ENCODE results near the gene HEPHL1. TPM values are rescaled to one million over a fixed set of nuclear protein-coding genes. Genes with fewer than 3 reads are reported as not detected.
"Not testable (repeated sequence)": the region's sequence is repeated elsewhere in the genome, so short reads cannot be mapped to it uniquely, and the experiment has no call there.

HEPHL1 gene, protein sequence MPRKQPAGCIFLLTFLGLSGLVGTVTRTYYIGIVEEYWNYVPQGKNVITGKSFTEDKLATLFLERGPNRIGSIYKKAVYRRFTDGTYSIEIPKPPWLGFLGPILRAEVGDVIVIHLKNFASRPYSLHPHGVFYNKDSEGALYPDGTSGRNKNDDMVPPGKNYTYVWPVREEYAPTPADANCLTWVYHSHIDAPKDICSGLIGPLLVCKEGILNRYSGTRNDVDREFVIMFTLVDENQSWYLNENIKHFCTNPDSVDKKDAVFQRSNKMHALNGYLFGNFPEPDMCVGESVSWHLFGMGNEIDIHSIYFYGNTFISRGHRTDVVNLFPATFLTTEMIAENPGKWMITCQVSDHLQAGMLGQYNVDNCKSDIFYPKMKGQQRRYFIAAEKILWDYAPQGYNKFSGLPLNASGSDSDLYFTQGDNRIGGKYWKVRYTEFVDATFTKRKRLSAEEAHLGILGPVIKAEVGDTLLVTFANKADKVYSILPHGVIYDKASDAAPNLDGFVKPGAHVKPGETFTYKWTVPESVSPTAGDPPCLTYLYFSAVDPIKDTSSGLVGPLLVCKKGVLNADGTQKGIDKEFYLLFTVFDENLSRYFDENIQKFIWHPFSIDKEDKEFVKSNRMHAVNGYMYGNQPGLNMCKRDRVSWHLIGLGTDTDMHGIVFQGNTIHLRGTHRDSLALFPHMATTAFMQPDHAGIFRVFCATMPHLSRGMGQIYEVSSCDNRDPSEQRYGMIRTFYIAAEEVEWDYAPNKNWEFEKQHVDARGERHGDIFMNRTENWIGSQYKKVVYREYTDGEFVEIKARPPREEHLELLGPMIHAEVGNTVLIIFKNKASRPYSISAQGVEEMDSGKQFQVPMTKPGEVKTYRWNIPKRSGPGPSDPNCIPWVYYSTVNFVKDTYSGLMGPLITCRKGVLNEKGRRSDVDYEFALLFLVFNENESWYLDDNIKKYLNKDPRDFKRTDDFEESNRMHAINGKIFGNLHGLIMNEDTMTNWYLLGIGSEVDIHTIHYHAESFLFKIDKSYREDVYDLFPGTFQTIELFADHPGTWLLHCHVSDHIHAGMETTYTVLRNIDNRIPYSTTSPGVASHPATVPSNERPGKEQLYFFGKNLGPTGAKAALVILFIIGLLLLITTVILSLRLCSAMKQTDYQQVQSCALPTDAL
- not detected for total RNA-seq

GRCh38 chr11:94020777-94021481, at the start of gene HEPHL1:
Gene HEPHL1, plus strand, starts transcription at chr11:94021354. Its CDS starts 15 bp downstream, at chr11:94021369.
- intact Hi-C loops (cut with DNase I; ENCODE audit: low total_unique reads), result no loop called here
- TF ChIP-seq POLR2AphosphoS5 (IDR thresholded peaks at IDR 0.05), result no peak
- TF ChIP-seq, protein P1, sequence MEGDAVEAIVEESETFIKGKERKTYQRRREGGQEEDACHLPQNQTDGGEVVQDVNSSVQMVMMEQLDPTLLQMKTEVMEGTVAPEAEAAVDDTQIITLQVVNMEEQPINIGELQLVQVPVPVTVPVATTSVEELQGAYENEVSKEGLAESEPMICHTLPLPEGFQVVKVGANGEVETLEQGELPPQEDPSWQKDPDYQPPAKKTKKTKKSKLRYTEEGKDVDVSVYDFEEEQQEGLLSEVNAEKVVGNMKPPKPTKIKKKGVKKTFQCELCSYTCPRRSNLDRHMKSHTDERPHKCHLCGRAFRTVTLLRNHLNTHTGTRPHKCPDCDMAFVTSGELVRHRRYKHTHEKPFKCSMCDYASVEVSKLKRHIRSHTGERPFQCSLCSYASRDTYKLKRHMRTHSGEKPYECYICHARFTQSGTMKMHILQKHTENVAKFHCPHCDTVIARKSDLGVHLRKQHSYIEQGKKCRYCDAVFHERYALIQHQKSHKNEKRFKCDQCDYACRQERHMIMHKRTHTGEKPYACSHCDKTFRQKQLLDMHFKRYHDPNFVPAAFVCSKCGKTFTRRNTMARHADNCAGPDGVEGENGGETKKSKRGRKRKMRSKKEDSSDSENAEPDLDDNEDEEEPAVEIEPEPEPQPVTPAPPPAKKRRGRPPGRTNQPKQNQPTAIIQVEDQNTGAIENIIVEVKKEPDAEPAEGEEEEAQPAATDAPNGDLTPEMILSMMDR (IDR thresholded peaks at IDR 0.05), result no peak
- TF ChIP-seq POLR2A (IDR thresholded peaks at IDR 0.05), result no peak
- Histone ChIP-seq H3K27me3 (no peaks in the 10 kb centered on the region), H3K4me3 (no peak within 1 kb of the TSS), H3K4me1 (no peaks in the 10 kb centered on the region), H3K27ac (no peak within 1 kb of the TSS), H3K9me3 (no peaks in the 10 kb centered on the region), H3K36me3 (no peaks in the 10 kb centered on the region)
- in situ Hi-C loops (cut with MboI; ENCODE audit: low pct_ligation_motif_present in 1 of 4, low pct_unique_long_range_greater_than_20kb in 1 of 4, low sequenced_read_pairs in 3 of 4), result no loop called here
- WGBS, 2 donors (ENCODE audit: low coverage in 1 of 2), result 46 to 65% methylated on average over 3 to 11 of the region's 11 CpGs
- no peak for DNase-seq

GRCh38 chr11:93972790-93973189, 48.4 kb upstream of the HEPHL1 start:
- 34% methylated on average over 2 of the region's 2 CpGs; no CpG with 5 or more reads in 1 of the 2 donors for WGBS, 2 donors (ENCODE audit: low coverage in 1 of 2)
- intact Hi-C loops (cut with DNase I; ENCODE audit: low total_unique reads) (no loop called here), in situ Hi-C loops (cut with MboI; ENCODE audit: low pct_ligation_motif_present in 1 of 4, low pct_unique_long_range_greater_than_20kb in 1 of 4, low sequenced_read_pairs in 3 of 4) (no loop called here)
- H3K4me3 ChIP-seq, result no peak overlapping the region
- H3K36me3 ChIP-seq, result no peaks in the 10 kb centered on the region
- H3K4me1 ChIP-seq, result no peaks in the 10 kb centered on the region
- TF ChIP-seq, protein P1 (IDR thresholded peaks at IDR 0.05), result no peak
- TF ChIP-seq EP300 (IDR thresholded peaks at IDR 0.05; ENCODE audit: low read depth), result no peak
- no peak for TF ChIP-seq POLR2AphosphoS5 (IDR thresholded peaks at IDR 0.05)
- TF ChIP-seq POLR2A (IDR thresholded peaks at IDR 0.05), result no peak
- H3K27me3 ChIP-seq, result no peaks in the 10 kb centered on the region
- DNase-seq, result no peak
- peaks cover 5 to 8% of the 10 kb centered on the region in 2 donors for H3K9me3 ChIP-seq
- no peak overlapping the region for H3K27ac ChIP-seq

DNA sequence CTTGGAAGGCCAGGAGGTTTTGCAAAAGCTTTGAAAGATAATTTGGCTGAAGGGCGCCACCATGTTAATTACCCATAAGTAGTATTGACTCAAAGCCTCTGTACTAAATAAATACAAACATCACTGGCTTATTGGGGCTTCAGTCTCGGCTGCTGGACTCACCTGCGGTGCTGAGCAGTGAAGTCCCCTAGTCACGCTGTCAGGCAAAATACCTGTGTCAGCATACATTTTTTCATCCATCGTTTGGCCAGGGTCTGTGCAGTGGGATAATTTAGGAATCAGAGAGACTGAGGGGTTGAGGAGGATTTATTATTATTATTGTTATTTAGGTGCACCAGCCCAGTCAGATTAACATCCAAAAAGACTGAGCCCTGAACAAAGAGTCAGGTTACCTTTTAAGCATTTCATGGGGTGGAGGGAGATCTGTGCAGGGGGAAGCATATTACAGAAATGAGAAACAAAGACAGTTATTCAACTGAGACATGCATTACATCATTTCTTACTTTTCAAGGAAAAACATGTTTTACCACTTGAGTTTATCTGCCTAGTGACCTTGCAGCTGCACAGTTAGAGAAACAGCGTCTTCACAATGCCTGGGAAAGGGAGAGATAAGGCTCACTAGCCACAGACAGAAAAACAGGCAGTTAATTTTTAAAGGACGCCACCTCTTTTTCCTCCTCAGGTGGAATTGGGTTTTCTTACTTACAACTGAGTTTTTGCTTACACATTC, 47.7 kb upstream of the HEPHL1 start:
- in situ Hi-C loops (cut with MboI; ENCODE audit: low pct_ligation_motif_present in 1 of 4, low pct_unique_long_range_greater_than_20kb in 1 of 4, low sequenced_read_pairs in 3 of 4); H3K4me1 ChIP-seq; intact Hi-C loops (cut with DNase I; ENCODE audit: low total_unique reads); H3K27me3 ChIP-seq; DNase-seq; H3K9me3 ChIP-seq; H3K36me3 ChIP-seq; H3K4me3 ChIP-seq; H3K27ac ChIP-seq: not testable (repeated sequence)
- WGBS, 2 donors (ENCODE audit: low coverage in 1 of 2), result 59 to 60% methylated on average over 5 to 7 of the region's 7 CpGs

DNA sequence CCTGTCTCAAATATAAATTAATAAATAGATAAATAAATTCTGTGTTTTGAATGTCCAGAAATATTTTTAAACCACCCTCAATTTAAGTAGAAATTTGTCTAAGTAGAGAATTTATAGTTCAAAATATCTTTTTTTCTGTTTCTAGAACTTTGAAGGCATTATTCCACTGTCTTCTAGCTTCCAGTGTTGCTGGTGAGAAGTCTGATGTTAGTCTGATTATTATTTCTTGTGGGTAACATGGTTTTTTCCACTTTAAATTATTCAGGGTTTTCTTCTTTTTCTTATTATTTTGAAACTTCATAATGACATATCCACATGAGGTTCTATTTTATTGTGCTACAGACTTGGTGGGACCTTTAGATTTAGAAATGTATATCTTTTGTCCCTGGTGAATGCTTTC, 46.4 kb upstream of the HEPHL1 start:
- H3K27me3 ChIP-seq, result no peaks in the 10 kb centered on the region
- in situ Hi-C loops (cut with MboI; ENCODE audit: low pct_ligation_motif_present in 1 of 4, low pct_unique_long_range_greater_than_20kb in 1 of 4, low sequenced_read_pairs in 3 of 4), result no loop called here
- H3K36me3 ChIP-seq, result no peaks in the 10 kb centered on the region
- DNase-seq, result no peak
- H3K9me3 ChIP-seq, result peaks cover 5 to 8% of the 10 kb centered on the region in 2 donors
- no peaks in the 10 kb centered on the region for H3K4me1 ChIP-seq
- no peak for TF ChIP-seq EP300 (IDR thresholded peaks at IDR 0.05; ENCODE audit: low read depth)
- TF ChIP-seq POLR2AphosphoS5 (IDR thresholded peaks at IDR 0.05), result no peak
- TF ChIP-seq POLR2A (IDR thresholded peaks at IDR 0.05), result no peak
- TF ChIP-seq, protein P1 (IDR thresholded peaks at IDR 0.05), result no peak
- no peak overlapping the region for H3K27ac ChIP-seq
- H3K4me3 ChIP-seq, result no peak overlapping the region
- intact Hi-C loops (cut with DNase I; ENCODE audit: low total_unique reads), result no loop called here

GRCh38 chr11:93976577-93977254, 44.4 kb upstream of the HEPHL1 start:
- in situ Hi-C loops (cut with MboI; ENCODE audit: low pct_ligation_motif_present in 1 of 4, low pct_unique_long_range_greater_than_20kb in 1 of 4, low sequenced_read_pairs in 3 of 4); H3K9me3 ChIP-seq; DNase-seq; H3K27ac ChIP-seq; H3K4me3 ChIP-seq; H3K36me3 ChIP-seq; intact Hi-C loops (cut with DNase I; ENCODE audit: low total_unique reads); H3K27me3 ChIP-seq; H3K4me1 ChIP-seq: not testable (repeated sequence)
- 33 to 67% methylated on average over 1 to 3 of the region's 3 CpGs for WGBS, 2 donors (ENCODE audit: low coverage in 1 of 2)
